Suprapubic skin (tissue), 3 donors: ENCODE data around the gene SLC38A9.

Experiments used
- CTCF ChIP-seq, 2 donors: fragments of 200-600 bp in 1 of 2; fragments of 450-650 bp in 1 of 2; sonication (generic) in 1 of 2; IDR thresholded peaks; one replicate each; pipeline ENCODE4 v1.5.1; 2016 to 2019; ENCODE audit warnings: antibody characterized with exemption in 2 of 2, mild to moderate bottlenecking in 1 of 2, moderate library complexity in 1 of 2
- EP300 ChIP-seq: sonication (generic); formaldehyde crosslinking; IDR thresholded peaks from one replicate; pipeline ENCODE4 v1.6.1; 2017; ENCODE audit warnings: antibody characterized with exemption
- POLR2A ChIP-seq, 2 donors: fragments of 450-650 bp; IDR thresholded peaks; one replicate each; pipeline ENCODE4 v1.6.1; 2017; ENCODE audit warnings: antibody characterized with exemption in 2 of 2, mild to moderate bottlenecking in 2 of 2, moderate library complexity in 2 of 2

GRCh38 chr5:55702598-55703345 is 9.4 kb downstream of the SLC38A9 start:
- no peak for TF ChIP-seq POLR2A (IDR thresholded peaks at IDR 0.05)
- TF ChIP-seq CTCF (IDR thresholded peaks at IDR 0.05), result no peak
- no peak for TF ChIP-seq EP300
